Stimulated activated naive CD8-positive, alpha-beta T cell treated with anti-CD3 and anti-CD28 coated beads, Interleukin-15, Interleukin-2, amounts not matched to agents 100 ng/mL and 50 ng/mL, for 24 hours (primary cell): ENCODE measurements around the gene PARP4.
"Not testable (repeated sequence)": the region's sequence is repeated elsewhere in the genome, so short reads cannot be mapped to it uniquely, and the experiment has no call there.

Experiments used
- H3K27ac Mint-ChIP-seq: one replicate; pipeline ENCODE4 v1.8.0; 2021; ENCODE audit warnings: mild to moderate bottlenecking, mixed read lengths
- H3K27me3 Mint-ChIP-seq: one replicate; pipeline ENCODE4 v1.8.0; 2021; ENCODE audit warnings: mixed read lengths
- H3K36me3 Mint-ChIP-seq: one replicate; pipeline ENCODE4 v1.8.0; 2021; ENCODE audit warnings: low read depth, mixed read lengths
- H3K4me1 Mint-ChIP-seq: one replicate; pipeline ENCODE4 v1.8.0; 2021; ENCODE audit warnings: low read depth, mixed read lengths
- H3K4me3 Mint-ChIP-seq: one replicate; pipeline ENCODE4 v1.8.0; 2021; ENCODE audit warnings: mild to moderate bottlenecking, mixed read lengths
- H3K9me3 Mint-ChIP-seq: one replicate; pipeline ENCODE4 v1.8.0; 2021; ENCODE audit warnings: mixed read lengths

Gene PARP4

DNA sequence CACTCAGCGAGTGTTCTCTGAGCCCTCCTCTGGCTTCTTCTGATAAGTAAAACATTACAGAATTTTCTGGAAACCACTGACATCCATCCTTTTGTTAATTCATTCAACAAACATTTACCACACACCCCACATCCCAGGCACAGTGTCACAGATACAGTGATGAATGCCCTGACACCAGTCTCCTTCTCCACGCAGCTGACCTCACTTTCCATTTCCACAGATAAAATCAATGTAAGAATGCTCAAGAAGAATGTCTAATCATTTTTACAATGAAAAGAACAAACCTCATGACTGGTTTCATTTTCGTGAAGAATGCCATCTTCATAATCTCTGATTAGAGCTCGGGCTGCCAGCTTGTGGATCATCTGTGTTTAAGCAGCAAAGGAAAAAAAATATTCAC is 69.2 kb downstream of the PARP4 start:
- peak overlapping the region; percentile 59 for H3K27ac Mint-ChIP-seq
- no peak overlapping the region for H3K4me3 Mint-ChIP-seq
- peaks cover 43% of the 10 kb centered on the region for H3K36me3 Mint-ChIP-seq
- no peaks in the 10 kb centered on the region for H3K9me3 Mint-ChIP-seq
- no peaks in the 10 kb centered on the region for H3K27me3 Mint-ChIP-seq
- no peaks in the 10 kb centered on the region for H3K4me1 Mint-ChIP-seq

DNA sequence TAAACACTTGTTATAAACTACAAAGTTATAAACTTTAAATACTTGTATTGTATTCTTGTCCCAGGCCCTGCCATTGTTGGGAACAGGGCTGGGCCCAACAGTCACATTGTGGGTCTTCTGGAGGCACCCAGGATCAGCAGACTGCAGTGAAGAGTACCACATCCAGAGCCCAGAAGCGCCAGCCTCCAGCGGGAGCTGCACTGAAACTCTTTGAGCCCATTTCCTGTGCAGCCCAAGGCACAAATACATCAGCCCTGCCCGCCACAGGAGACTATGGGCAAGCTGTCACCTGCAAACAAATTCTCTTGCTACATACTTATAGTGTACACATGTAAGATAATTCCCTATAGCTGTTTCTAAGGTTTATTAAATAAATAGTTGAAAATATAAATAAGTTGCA is 86.5 kb downstream of the PARP4 start:
- not testable (repeated sequence) for H3K27me3 Mint-ChIP-seq, H3K9me3 Mint-ChIP-seq, H3K27ac Mint-ChIP-seq, H3K4me3 Mint-ChIP-seq, H3K4me1 Mint-ChIP-seq
- H3K36me3 Mint-ChIP-seq, result peaks cover 35% of the 10 kb centered on the region

DNA sequence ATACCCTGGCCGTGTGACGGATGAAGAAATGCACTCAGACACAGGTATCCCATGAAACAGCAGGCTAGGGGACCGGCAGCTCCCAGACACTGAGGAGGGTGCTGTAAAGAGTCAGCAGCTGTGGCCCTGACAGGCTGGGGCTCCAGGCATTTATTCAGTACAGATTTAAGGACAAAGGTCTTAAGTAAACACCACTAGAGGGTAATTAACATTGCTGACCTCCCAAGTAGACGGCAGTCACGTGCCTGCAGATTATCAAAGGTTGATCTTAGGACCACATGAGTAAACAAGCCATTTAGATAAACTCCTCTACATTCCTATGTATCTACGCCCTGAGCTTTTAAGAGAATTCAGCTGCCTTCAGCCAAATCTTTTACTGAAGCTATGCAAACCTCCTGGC is 92.9 kb downstream of the PARP4 start:
- not testable (repeated sequence) for H3K27ac Mint-ChIP-seq, H3K27me3 Mint-ChIP-seq, H3K4me3 Mint-ChIP-seq, H3K4me1 Mint-ChIP-seq, H3K9me3 Mint-ChIP-seq
- peaks cover 28% of the 10 kb centered on the region for H3K36me3 Mint-ChIP-seq

DNA sequence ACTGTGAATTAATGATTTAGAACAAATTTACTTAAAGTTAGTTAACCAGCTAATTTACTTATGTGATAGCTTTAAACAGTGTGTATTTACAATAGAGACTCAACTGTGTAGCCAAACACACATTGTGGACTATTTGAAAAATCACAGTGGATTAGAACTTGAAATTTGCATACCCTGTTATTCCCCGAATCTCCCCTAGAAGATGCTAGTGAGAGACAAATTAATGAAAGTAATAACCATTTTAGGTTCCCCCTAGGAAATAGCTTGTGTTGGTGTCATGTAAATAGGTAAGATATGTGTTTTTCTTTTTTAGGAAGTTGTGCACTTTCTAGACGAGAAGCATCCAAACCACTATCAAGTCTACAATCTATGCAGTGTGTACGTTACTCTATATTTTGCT is 104.7 kb downstream of the PARP4 start:
- no peaks in the 10 kb centered on the region for H3K4me1 Mint-ChIP-seq
- H3K27ac Mint-ChIP-seq, result no peak overlapping the region
- no peaks in the 10 kb centered on the region for H3K9me3 Mint-ChIP-seq
- H3K27me3 Mint-ChIP-seq, result peaks cover 24% of the 10 kb centered on the region
- no peaks in the 10 kb centered on the region for H3K36me3 Mint-ChIP-seq
- no peak overlapping the region for H3K4me3 Mint-ChIP-seq

DNA sequence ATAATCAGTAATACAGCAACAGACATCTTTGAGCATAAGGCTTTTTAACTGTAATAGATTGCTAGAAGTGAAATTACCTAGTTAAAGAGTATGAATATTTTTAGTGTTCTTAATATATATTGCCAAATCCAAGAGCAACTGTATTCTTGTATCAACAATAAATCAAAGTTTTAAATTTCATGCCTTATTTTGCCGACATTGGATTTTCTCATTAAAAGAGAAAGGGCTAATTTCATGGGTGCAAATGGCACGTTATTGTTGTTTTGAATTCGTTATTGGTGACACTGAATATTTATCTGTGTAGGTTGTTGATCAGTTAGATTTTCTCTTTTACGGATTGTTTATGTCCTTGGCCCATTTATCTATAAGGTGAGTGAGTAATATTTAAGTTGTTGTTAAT is 106.1 kb downstream of the PARP4 start:
- no peak overlapping the region for H3K27ac Mint-ChIP-seq
- peaks cover 24% of the 10 kb centered on the region for H3K27me3 Mint-ChIP-seq
- no peak overlapping the region for H3K4me3 Mint-ChIP-seq
- no peaks in the 10 kb centered on the region for H3K4me1 Mint-ChIP-seq
- H3K9me3 Mint-ChIP-seq, result no peaks in the 10 kb centered on the region
- no peaks in the 10 kb centered on the region for H3K36me3 Mint-ChIP-seq

DNA sequence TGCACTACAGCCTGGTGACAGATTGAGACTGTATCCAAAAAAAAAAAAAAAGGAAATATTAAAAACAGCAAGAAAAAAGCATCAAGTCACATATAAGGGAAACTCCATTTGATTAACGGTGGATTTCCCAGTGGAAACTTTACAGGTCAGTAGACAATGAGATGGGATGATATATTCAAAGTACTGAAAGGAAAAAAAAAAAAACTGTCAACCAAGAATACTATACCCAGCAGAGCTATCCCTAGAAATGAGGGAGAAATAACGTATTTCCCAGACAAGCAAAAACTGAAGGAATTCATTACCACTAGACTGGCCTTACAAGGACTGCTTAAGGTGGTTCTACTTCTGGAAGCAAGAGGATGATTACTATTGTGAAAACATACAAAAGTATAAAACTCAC is 115.8 kb downstream of the PARP4 start:
- no peak overlapping the region for H3K4me3 Mint-ChIP-seq
- no peaks in the 10 kb centered on the region for H3K27me3 Mint-ChIP-seq

DNA sequence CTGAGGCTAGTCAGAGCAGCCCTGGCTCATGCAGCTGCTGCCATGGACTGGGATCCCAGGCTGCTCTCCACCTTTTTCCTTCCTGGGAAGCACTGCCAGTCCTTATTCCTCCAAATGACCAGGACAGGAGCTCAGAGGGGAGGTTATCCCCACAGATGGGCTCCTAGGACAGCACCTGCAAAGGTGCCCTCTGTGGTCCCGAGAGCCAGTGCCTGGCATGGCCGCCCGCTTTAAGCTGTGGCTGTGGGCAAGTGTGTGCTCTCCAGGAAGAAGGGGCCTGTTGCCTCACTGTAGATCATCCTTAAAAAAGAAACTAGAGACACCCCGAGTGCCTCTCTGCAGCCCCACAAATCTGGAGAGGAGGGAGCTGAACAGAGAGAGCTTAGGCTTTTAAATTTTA is 119.6 kb downstream of the PARP4 start:
- no peak overlapping the region for H3K4me3 Mint-ChIP-seq
- H3K36me3 Mint-ChIP-seq, result peaks cover 6% of the 10 kb centered on the region
- peaks cover 14% of the 10 kb centered on the region for H3K9me3 Mint-ChIP-seq
- H3K27me3 Mint-ChIP-seq, result no peaks in the 10 kb centered on the region
- H3K4me1 Mint-ChIP-seq, result no peaks in the 10 kb centered on the region
- no peak overlapping the region for H3K27ac Mint-ChIP-seq

More for the DNA sequence above, 115.8 kb downstream of the PARP4 start:
- Mint-ChIP-seq H3K4me1 (no peaks in the 10 kb centered on the region), H3K9me3 (peaks cover 14% of the 10 kb centered on the region), H3K27ac (no peak overlapping the region), H3K36me3 (peaks cover 6% of the 10 kb centered on the region)

DNA sequence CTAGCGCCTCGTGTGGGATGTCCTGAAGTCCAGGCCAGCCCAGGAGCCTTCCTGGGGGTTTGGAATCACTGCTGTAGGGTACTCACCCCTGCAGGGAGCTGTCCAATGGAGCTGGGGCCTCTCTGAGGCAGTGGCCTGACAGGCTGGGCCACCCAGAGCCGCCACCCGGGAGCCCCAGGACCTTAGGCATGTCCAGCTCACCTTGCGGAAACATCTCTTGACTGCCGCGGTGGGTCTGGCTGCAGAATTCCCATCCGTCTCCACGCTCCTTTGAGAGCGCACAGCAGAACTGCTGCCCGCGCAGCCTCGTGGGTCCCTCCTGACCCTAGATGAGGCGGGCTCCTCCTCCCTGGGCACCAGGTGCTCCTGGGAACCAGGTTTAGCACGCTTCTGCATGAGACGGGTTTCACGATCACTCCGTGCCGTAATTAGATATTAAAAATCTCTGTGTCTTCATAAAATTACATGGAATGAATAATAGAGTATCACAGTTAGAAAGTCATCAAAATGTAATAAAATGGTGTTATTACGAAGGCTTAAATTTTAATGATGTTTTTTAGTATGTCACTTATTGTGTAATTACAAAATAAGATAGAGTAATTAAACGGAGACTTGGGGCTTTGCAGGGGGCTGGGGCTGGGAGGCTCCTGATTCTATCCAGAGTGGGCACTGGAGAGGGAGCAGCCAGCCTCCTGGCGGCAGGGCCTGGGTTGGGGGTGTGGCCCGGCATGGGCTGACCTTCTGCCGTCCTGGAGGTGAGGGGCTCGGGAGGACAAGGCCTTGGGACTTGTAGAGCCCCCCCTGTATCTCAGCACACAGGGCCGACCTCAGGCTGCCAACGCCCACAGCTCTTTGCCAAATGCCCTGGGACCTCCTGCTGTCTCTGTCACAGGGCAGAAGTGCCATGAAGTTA is 120.6 kb downstream of the PARP4 start:
- not testable (repeated sequence) for H3K4me3 Mint-ChIP-seq, H3K27ac Mint-ChIP-seq, H3K4me1 Mint-ChIP-seq, H3K27me3 Mint-ChIP-seq, H3K9me3 Mint-ChIP-seq, H3K36me3 Mint-ChIP-seq

DNA sequence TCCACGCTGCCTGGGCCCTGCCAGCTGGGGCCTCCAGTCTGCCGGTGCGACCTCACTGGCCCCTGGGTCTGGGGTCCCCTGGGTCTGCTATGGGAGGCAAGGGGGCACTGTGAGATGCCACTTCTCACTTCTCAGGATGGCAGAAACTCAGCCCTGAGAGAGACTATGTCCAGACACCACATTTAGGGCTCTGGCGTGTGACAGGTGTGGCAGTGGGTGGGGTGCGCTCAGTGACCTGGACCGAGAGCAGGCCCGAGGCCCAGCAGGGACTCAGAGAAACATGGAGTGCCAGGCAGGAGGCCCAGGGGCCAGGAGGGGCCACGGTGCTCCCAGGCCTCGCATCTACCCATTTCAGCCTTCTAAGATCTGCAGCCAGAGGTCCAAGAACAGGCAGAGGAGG is 121.8 kb downstream of the PARP4 start:
- H3K4me1 Mint-ChIP-seq, H3K9me3 Mint-ChIP-seq, H3K4me3 Mint-ChIP-seq, H3K36me3 Mint-ChIP-seq, H3K27me3 Mint-ChIP-seq, H3K27ac Mint-ChIP-seq: not testable (repeated sequence)

DNA sequence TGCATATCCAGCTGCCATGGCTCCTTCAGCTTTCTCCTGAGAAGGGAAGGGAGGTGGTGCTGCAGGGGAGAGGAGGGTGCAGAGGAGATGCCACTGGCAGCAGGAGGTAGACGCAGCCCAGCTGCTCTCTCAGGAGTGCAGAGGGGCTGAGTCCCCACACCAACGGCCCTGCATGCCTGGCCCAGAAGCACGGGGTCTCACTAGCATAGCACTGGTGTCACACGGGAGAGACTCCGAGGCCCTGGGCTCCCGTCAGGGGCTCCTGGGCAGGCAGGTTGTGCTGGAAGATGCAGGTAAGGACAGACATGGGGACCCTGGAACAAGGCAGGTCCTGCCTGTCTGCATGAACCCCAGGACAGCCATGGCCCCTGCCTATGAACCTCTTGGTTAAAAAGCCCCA is 123.1 kb downstream of the PARP4 start:
- Mint-ChIP-seq H3K4me3 (no peak overlapping the region), H3K27ac (no peak overlapping the region), H3K9me3 (no peaks in the 10 kb centered on the region), H3K27me3 (no peaks in the 10 kb centered on the region), H3K36me3 (no peaks in the 10 kb centered on the region), H3K4me1 (no peaks in the 10 kb centered on the region)

DNA sequence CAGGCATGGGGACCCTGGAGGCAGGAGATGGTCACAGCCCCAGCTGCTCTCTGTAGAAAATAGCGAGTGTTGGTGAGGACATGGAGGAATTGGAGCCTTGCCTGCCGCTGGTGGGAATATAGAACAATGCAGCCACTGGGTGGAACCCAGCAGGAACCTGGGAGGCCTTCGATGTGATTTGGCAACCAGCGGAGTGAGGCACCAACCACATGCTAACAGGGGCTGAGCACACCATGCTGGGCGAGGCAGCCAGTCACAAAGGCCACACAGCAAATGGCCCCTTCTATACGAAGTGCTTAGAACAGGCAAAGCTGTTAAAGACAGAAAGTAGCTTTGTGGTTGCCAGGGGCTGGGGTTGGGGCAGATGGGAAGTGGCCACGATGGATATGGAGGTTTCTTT is 123.8 kb downstream of the PARP4 start:
- not testable (repeated sequence) for H3K27ac Mint-ChIP-seq

DNA sequence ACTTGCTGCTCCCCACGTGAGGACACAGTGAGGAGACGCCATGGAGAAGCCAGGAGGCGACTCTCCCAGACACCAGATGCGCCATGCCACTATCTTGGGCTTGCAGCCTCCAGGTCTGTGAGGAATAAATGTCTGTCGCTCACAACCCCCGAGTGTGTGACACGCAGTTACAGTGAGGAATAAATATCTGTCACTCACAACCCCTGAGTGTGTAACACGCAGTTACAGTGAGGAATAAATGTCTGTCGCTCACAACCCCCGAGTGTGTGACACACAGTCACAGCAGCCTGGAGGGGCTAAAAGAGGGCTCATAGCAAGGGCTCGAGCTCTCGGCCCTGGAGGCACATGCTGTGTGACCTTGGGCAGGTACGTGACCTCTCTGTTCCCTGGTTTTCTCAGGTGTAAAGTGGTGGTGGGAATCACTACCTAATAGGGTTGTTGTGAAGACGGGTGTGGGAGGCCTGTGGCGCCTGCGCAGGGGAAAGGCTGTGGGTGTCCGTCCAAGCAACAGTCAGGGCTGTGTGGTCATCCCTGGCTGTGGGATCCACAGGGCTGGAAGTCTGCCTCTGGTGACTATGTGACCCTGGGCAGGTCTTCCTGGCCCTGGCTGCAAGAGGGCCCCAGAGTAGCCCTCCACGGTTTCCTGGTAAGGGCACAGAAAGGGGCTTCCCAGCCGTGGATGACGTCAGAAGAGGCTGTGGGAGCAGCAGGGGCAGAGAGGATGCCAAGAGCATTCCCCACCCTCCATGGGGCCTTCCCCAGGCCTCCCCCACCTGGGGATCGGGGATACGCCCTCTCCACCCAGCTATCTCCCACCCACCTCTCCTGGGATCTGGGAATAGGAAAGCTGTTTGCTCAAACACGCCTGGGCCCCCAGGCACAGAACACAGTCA is 125.5 kb downstream of the PARP4 start:
- no peak overlapping the region for H3K4me3 Mint-ChIP-seq
- H3K9me3 Mint-ChIP-seq, result no peaks in the 10 kb centered on the region
- H3K4me1 Mint-ChIP-seq, result peaks cover under 1% of the 10 kb centered on the region
- no peak overlapping the region for H3K27ac Mint-ChIP-seq
- H3K27me3 Mint-ChIP-seq, result no peaks in the 10 kb centered on the region
- H3K36me3 Mint-ChIP-seq, result no peaks in the 10 kb centered on the region

More for the DNA sequence above, 123.8 kb downstream of the PARP4 start:
- not testable (repeated sequence) for H3K9me3 Mint-ChIP-seq, H3K27me3 Mint-ChIP-seq, H3K36me3 Mint-ChIP-seq, H3K4me1 Mint-ChIP-seq, H3K4me3 Mint-ChIP-seq

DNA sequence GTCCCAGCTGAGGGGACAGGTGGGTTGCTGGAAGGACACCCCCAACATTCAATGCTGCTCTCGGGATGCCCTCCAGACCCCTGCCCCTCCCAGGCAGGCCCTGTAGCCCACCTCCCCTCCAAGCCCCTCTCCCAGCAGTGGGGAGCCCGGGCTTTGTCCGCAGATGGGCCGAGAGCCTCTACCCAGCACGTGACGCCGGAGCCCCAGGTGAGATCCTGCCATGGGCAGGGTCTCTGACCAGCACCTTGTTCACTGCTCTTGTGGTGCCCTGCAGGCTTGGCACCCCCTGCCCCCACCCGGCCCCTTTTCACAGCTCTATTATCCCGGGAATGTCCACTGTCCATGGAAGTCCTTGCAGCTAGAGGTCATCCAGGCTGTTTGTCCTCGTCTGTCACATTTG is 126.7 kb downstream of the PARP4 start:
- Mint-ChIP-seq H3K27me3 (no peaks in the 10 kb centered on the region), H3K27ac (no peak overlapping the region), H3K36me3 (no peaks in the 10 kb centered on the region), H3K4me3 (no peak overlapping the region), H3K4me1 (peaks cover 7% of the 10 kb centered on the region), H3K9me3 (no peaks in the 10 kb centered on the region)

DNA sequence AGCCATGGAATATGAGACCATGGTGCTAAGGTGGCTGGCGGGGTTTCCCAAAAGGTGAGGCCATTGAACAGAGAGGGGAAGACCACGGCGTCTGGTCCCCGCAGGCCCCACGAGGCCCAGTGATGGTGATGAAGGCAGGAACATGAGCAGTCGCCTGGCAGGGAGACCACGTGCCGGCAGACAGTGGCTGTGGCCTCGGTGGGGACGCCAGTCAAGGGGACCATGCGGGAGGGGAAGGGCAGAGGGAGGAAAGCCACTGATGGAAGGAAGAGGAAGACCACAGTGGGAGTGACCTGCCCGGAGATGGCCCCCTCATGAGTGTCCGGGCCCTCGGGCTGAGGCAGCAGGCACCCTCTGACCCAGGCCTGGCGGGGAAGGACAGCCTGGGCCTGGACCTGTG is 127.6 kb downstream of the PARP4 start:
- not testable (repeated sequence) for H3K27ac Mint-ChIP-seq, H3K9me3 Mint-ChIP-seq, H3K4me3 Mint-ChIP-seq, H3K36me3 Mint-ChIP-seq, H3K27me3 Mint-ChIP-seq
- peaks cover 10% of the 10 kb centered on the region for H3K4me1 Mint-ChIP-seq

DNA sequence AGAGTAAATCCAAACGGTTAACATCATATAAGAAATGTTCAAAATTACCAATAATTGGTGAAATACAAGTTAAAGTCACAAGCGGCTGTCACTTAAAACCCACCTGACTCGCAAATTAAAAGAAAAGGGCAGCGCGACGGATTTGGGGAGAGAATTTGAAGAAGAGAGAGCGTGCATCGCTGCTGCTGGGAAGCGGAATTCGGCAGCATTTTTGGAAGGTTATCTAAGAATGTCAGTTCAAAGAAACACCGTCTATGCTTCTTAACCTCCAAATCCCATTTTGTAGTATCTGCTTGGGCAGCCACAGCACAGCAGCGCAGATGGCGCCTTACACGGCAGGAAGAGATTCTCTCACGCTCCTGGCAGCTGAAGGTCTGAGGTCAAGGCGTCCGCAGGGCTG is 128.5 kb downstream of the PARP4 start:
- peaks cover 19% of the 10 kb centered on the region for H3K4me1 Mint-ChIP-seq
- H3K36me3 Mint-ChIP-seq, H3K27me3 Mint-ChIP-seq, H3K9me3 Mint-ChIP-seq, H3K27ac Mint-ChIP-seq, H3K4me3 Mint-ChIP-seq: not testable (repeated sequence)
